SK-N-SH treated with all-trans-retinoic acid at 6 μM for 48 hours (cell line): ENCODE data around the gene NRN1L.

Source experiments
- ATAC-seq: fragments of 200-7000 bp; cut with Tn5 transposase; 3 replicates; pipeline ENCODE4 v1.9.1; 2020; ENCODE audit warnings: mild to moderate bottlenecking, moderate library complexity
- ARNTL ChIP-seq: fragments of 450-650 bp; formaldehyde crosslinking; IDR thresholded peaks from 2 replicates; pipeline ENCODE4 v1.5.0; 2020; ENCODE audit warnings: low read depth, mild to moderate bottlenecking, moderate library complexity, borderline replicate concordance
- BACH2 ChIP-seq: fragments of 250-450 bp; sonication (Bioruptor Pico); IDR thresholded peaks from 2 replicates; pipeline ENCODE4 v1.9.0; 2021; ENCODE audit warnings: mild to moderate bottlenecking, borderline replicate concordance
- CSDC2 ChIP-seq: fragments of 250-450 bp; sonication (Bioruptor Pico); IDR thresholded peaks from 2 replicates; pipeline ENCODE4 v1.5.0; 2020; ENCODE audit warnings: mild to moderate bottlenecking, moderate library complexity
- ESRRG ChIP-seq: fragments of 250-450 bp; sonication (Bioruptor Pico); IDR thresholded peaks from 2 replicates; pipeline ENCODE4 v1.6.1; 2021; ENCODE audit warnings: mild to moderate bottlenecking
- GLIS3 ChIP-seq: fragments of 250-450 bp; sonication (Bioruptor Pico); IDR thresholded peaks from 2 replicates; pipeline ENCODE4 v1.5.0; 2020; ENCODE audit warnings: mild to moderate bottlenecking, moderate library complexity
- ISL1 ChIP-seq: fragments of 250-450 bp; sonication (Bioruptor Pico); IDR thresholded peaks from 2 replicates; pipeline ENCODE4 v2.1.2; 2022; ENCODE audit warnings: mild to moderate bottlenecking, moderate library complexity
- OSR1 ChIP-seq: fragments of 250-450 bp; sonication (Bioruptor Pico); IDR thresholded peaks from 2 replicates; pipeline ENCODE4 v1.8.0; 2022; ENCODE audit warnings: moderate library complexity, mild to moderate bottlenecking, inconsistent platforms
- PPARA ChIP-seq: fragments of 250-450 bp; sonication (Bioruptor Pico); IDR thresholded peaks from 2 replicates; pipeline ENCODE4 v1.5.0; 2020; ENCODE audit warnings: mild to moderate bottlenecking, borderline replicate concordance
- RARB ChIP-seq: fragments of 250-450 bp; sonication (Bioruptor Pico); IDR thresholded peaks from 2 replicates; pipeline ENCODE4 v1.8.0; 2021; ENCODE audit warnings: mild to moderate bottlenecking, moderate library complexity
- TCF4 ChIP-seq: fragments of 250-450 bp; sonication (Bioruptor Pico); IDR thresholded peaks from 2 replicates; pipeline ENCODE4 v1.8.0; 2021; ENCODE audit warnings: mild to moderate bottlenecking, moderate library complexity, borderline replicate concordance
- TOX ChIP-seq: fragments of 250-450 bp; sonication (Bioruptor Pico); IDR thresholded peaks from 2 replicates; pipeline ENCODE4 v1.8.0; 2021; ENCODE audit warnings: mild to moderate bottlenecking, moderate library complexity, borderline replicate concordance
- ZC3H10 ChIP-seq: fragments of 250-450 bp; sonication (Bioruptor Pico); IDR thresholded peaks from 2 replicates; pipeline ENCODE4 v1.5.1; 2021; ENCODE audit warnings: mild to moderate bottlenecking, moderate library complexity
- ZFP3 ChIP-seq: fragments of 250-450 bp; sonication (Bioruptor Pico); IDR thresholded peaks from 2 replicates; pipeline ENCODE4 v1.5.0; 2020; ENCODE audit warnings: mild to moderate bottlenecking, moderate library complexity
- ZFP30 ChIP-seq: fragments of 450-650 bp; formaldehyde crosslinking; IDR thresholded peaks from 2 replicates; pipeline ENCODE4 v1.5.0; 2022; ENCODE audit warnings: mild to moderate bottlenecking, moderate library complexity
- ZNF565 ChIP-seq: fragments of 450-650 bp; formaldehyde crosslinking; conservative IDR thresholded peaks from 2 replicates; pipeline ENCODE4 v1.5.0; 2020; ENCODE audit warnings: low read depth, mild to moderate bottlenecking, moderate library complexity
- ZNF70 ChIP-seq: fragments of 450-650 bp; formaldehyde crosslinking; IDR thresholded peaks from 2 replicates; pipeline ENCODE4 v1.5.0; 2020; ENCODE audit warnings: mild to moderate bottlenecking, moderate library complexity
- ZNF8 ChIP-seq: fragments of 450-650 bp; formaldehyde crosslinking; IDR thresholded peaks from 2 replicates; pipeline ENCODE4 v1.5.0; 2020; ENCODE audit warnings: mild to moderate bottlenecking, moderate library complexity
- TF ChIP-seq, protein P1 (sequence below): fragments of 250-450 bp; sonication (Bioruptor Pico); IDR thresholded peaks from 2 replicates; pipeline ENCODE4 v1.5.1; 2020; ENCODE audit warnings: low read depth, mild to moderate bottlenecking, moderate library complexity
- TF ChIP-seq, protein P2 (sequence below): fragments of 250-450 bp; sonication (Bioruptor Pico); IDR thresholded peaks from 2 replicates; pipeline ENCODE4 v1.5.1; 2021; ENCODE audit warnings: mild to moderate bottlenecking, moderate library complexity
- TF ChIP-seq, protein P3 (sequence below): fragments of 250-450 bp; sonication (Bioruptor Pico); IDR thresholded peaks from 2 replicates; pipeline ENCODE4 v1.8.0; 2020; ENCODE audit warnings: mild to moderate bottlenecking, moderate library complexity, borderline replicate concordance
- TF ChIP-seq, protein P4 (sequence below): fragments of 250-450 bp; sonication (Bioruptor Pico); IDR thresholded peaks from 2 replicates; pipeline ENCODE4 v1.5.0; 2020; ENCODE audit warnings: mild to moderate bottlenecking, moderate library complexity
- TF ChIP-seq, protein P5 (sequence below): fragments of 250-450 bp; sonication (Bioruptor Pico); IDR thresholded peaks from 2 replicates; pipeline ENCODE4 v1.8.0; 2021; ENCODE audit warnings: low read depth, mild to moderate bottlenecking, moderate library complexity, borderline replicate concordance

The NRN1L gene

DNA sequence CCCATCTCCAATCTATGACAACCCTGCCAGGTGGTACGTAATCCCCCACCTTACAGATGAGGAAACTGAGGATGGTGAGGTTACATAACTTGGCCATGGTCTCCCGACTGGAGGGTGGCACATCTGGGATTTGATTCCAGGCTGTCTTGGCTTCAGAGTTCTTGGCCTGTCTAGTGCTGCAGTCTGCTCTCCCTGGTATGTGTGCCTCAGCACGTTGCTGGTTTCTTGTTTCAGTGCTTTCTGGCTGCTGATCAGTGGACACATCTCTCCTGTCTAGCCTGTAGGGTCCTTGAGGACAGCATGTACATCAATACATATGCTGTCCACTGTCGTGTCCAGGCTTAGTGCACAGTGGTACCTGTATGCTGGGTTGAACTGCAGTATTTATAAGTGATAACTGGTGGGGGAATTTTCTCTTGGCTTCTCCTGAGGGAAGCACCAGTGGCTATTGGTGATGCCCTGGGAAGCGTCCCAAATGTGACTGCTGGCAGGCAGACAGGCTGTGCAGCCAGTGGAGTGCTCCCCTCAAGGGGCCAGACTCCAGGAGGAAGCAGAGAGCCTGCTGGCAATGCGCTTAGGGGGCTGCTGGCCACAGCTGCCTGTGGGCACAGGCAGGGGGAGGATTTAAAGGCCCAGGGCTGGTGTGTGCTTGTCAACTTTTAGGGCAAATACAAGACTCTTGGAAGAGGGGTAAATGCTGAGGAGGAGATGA lies 32.6 kb downstream of the NRN1L start:
- no peak for TF ChIP-seq ZFP3 (CRISPR knock-in tag)
- TF ChIP-seq, all 23 proteins: peak for 0
- peak; percentile 84 for ATAC-seq

DNA sequence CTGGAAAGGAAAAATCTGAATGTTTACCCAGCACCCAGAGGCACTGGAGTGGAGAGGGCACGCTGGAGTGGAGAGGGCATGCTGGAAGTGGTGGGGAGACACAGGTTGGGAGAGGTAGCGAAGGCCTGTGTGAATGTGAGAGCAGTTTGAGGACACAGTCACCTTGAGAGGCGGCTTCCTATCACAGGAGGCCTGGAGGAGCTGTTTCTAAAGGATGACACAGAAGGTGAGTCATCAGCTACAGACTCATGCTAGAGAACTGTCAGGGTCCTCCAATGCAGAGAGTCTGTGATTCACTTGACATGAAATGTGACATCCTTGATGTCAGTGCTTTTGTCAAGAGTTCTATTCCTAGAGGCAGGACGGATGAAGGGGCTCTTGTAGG lies 33.2 kb downstream of the NRN1L start:
- TF ChIP-seq ARNTL (no peak), GLIS3 (CRISPR knock-in tag) (no peak), BACH2 (CRISPR knock-in tag) (no peak)
- TF ChIP-seq, all 23 proteins: peak for 0
- peak; percentile 87 for ATAC-seq

DNA sequence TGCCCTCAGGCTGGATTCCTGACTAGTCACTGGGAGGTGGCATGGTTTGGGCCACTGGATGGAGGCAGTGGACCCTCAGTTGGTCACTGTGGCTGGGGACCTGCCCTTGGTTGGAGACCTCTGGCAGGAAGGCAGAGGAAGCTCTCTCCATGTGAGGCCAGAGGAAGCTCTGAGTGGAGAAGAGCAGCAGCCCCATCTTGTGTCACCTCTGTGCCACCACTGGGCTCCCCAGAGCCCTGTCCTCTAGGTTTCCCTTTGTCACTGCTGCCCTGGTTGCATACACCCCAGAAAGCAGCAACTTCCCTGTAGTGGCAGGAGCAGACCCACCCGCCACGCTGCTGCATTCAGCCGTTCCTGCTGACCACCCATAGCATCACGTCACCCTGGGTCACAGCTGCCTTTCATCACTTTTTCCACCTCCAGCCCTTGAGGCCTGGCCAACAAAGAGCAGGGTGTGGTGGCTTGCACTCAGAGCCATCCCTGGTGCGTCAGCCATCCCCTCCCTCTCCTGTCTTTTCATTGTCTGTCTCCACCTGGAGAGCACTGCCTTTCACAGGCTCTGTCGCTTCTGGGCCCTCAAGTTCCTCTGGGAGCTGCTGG lies 35.0 kb downstream of the NRN1L start:
- no peak for TF ChIP-seq PPARA
- no peak for TF ChIP-seq BACH2 (CRISPR knock-in tag)
- no peak for TF ChIP-seq ZFP3 (CRISPR knock-in tag)
- TF ChIP-seq, protein P1, sequence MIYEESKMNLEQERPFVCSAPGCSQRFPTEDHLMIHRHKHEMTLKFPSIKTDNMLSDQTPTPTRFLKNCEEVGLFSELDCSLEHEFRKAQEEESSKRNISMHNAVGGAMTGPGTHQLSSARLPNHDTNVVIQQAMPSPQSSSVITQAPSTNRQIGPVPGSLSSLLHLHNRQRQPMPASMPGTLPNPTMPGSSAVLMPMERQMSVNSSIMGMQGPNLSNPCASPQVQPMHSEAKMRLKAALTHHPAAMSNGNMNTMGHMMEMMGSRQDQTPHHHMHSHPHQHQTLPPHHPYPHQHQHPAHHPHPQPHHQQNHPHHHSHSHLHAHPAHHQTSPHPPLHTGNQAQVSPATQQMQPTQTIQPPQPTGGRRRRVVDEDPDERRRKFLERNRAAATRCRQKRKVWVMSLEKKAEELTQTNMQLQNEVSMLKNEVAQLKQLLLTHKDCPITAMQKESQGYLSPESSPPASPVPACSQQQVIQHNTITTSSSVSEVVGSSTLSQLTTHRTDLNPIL (CRISPR knock-in tag): no peak
- TF ChIP-seq, protein P2, sequence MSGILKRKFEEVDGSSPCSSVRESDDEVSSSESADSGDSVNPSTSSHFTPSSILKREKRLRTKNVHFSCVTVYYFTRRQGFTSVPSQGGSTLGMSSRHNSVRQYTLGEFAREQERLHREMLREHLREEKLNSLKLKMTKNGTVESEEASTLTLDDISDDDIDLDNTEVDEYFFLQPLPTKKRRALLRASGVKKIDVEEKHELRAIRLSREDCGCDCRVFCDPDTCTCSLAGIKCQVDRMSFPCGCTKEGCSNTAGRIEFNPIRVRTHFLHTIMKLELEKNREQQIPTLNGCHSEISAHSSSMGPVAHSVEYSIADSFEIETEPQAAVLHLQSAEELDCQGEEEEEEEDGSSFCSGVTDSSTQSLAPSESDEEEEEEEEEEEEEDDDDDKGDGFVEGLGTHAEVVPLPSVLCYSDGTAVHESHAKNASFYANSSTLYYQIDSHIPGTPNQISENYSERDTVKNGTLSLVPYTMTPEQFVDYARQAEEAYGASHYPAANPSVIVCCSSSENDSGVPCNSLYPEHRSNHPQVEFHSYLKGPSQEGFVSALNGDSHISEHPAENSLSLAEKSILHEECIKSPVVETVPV: no peak
- no peak for TF ChIP-seq ISL1 (CRISPR knock-in tag)
- no peak for TF ChIP-seq GLIS3 (CRISPR knock-in tag)
- TF ChIP-seq RARB: no peak
- no peak for TF ChIP-seq CSDC2 (CRISPR knock-in tag)
- TF ChIP-seq, protein P3, sequence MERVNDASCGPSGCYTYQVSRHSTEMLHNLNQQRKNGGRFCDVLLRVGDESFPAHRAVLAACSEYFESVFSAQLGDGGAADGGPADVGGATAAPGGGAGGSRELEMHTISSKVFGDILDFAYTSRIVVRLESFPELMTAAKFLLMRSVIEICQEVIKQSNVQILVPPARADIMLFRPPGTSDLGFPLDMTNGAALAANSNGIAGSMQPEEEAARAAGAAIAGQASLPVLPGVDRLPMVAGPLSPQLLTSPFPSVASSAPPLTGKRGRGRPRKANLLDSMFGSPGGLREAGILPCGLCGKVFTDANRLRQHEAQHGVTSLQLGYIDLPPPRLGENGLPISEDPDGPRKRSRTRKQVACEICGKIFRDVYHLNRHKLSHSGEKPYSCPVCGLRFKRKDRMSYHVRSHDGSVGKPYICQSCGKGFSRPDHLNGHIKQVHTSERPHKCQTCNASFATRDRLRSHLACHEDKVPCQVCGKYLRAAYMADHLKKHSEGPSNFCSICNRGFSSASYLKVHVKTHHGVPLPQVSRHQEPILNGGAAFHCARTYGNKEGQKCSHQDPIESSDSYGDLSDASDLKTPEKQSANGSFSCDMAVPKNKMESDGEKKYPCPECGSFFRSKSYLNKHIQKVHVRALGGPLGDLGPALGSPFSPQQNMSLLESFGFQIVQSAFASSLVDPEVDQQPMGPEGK (CRISPR knock-in tag): no peak
- TF ChIP-seq ZNF8 (CRISPR knock-in tag): no peak
- TF ChIP-seq, protein P4, sequence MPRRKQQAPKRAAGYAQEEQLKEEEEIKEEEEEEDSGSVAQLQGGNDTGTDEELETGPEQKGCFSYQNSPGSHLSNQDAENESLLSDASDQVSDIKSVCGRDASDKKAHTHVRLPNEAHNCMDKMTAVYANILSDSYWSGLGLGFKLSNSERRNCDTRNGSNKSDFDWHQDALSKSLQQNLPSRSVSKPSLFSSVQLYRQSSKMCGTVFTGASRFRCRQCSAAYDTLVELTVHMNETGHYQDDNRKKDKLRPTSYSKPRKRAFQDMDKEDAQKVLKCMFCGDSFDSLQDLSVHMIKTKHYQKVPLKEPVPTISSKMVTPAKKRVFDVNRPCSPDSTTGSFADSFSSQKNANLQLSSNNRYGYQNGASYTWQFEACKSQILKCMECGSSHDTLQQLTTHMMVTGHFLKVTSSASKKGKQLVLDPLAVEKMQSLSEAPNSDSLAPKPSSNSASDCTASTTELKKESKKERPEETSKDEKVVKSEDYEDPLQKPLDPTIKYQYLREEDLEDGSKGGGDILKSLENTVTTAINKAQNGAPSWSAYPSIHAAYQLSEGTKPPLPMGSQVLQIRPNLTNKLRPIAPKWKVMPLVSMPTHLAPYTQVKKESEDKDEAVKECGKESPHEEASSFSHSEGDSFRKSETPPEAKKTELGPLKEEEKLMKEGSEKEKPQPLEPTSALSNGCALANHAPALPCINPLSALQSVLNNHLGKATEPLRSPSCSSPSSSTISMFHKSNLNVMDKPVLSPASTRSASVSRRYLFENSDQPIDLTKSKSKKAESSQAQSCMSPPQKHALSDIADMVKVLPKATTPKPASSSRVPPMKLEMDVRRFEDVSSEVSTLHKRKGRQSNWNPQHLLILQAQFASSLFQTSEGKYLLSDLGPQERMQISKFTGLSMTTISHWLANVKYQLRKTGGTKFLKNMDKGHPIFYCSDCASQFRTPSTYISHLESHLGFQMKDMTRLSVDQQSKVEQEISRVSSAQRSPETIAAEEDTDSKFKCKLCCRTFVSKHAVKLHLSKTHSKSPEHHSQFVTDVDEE: no peak
- no peak for TF ChIP-seq ZNF565 (CRISPR knock-in tag)
- TF ChIP-seq ZNF70 (CRISPR knock-in tag): no peak
- no peak for TF ChIP-seq OSR1 (CRISPR knock-in tag)
- TF ChIP-seq ARNTL: no peak
- TF ChIP-seq, protein P5, sequence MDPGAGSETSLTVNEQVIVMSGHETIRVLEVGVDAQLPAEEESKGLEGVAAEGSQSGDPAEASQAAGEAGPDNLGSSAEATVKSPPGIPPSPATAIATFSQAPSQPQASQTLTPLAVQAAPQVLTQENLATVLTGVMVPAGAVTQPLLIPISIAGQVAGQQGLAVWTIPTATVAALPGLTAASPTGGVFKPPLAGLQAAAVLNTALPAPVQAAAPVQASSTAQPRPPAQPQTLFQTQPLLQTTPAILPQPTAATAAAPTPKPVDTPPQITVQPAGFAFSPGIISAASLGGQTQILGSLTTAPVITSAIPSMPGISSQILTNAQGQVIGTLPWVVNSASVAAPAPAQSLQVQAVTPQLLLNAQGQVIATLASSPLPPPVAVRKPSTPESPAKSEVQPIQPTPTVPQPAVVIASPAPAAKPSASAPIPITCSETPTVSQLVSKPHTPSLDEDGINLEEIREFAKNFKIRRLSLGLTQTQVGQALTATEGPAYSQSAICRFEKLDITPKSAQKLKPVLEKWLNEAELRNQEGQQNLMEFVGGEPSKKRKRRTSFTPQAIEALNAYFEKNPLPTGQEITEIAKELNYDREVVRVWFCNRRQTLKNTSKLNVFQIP (CRISPR knock-in tag): no peak
- no peak for TF ChIP-seq ESRRG (CRISPR knock-in tag)
- no peak for TF ChIP-seq TCF4
- no peak for ATAC-seq

DNA sequence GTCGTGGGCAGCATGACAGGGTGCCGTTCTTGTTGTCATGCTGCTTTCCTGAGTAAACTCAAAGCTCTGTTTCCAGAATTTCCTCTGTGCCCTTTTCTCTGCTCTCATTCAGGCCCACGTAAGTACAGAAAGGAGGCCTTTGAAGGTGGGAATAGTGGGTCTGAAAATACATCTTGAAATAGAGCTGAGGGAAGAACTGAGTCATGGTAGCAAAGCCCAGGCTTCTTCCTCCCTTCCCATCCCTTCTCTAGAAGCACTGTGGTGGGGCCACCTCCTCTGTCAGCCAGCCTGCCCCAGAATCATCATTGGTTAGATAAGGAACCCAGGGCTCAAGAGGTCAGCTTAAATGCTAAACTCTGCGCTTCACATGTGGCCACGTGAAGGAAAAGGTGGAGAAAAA lies 37.5 kb downstream of the NRN1L start:
- ATAC-seq: no peak

More for the DNA sequence above, 37.5 kb downstream of the NRN1L start:
- TF ChIP-seq ZC3H10 (CRISPR knock-in tag): no peak
- no peak for TF ChIP-seq ZFP30 (CRISPR knock-in tag)
- TF ChIP-seq BACH2 (CRISPR knock-in tag): no peak
- TF ChIP-seq RARB: no peak
- no peak for TF ChIP-seq ZNF70 (CRISPR knock-in tag)
- no peak for TF ChIP-seq TOX
- no peak for TF ChIP-seq ZFP3 (CRISPR knock-in tag)
- TF ChIP-seq PPARA: no peak
- TF ChIP-seq, protein P2: no peak
- TF ChIP-seq ESRRG (CRISPR knock-in tag): no peak
- no peak for TF ChIP-seq ZNF565 (CRISPR knock-in tag)
- no peak for TF ChIP-seq ZNF8 (CRISPR knock-in tag)
- TF ChIP-seq, protein P3 (CRISPR knock-in tag): no peak
- TF ChIP-seq, all 23 proteins: peak for 0
